OCI-LY1 (cell line): ENCODE data around the gene BRINP1.

Experiments used
- CTCF ChIP-seq: fragments of 200-600 bp; sonication (generic), shearing (Covaris generic); IDR thresholded peaks from 2 replicates; pipeline ENCODE4 v1.5.1; 2017; ENCODE audit warnings: mild to moderate bottlenecking, antibody characterized with exemption, low read length, moderate library complexity, mixed read lengths
- EZH2 ChIP-seq: fragments of 200-600 bp; sonication (generic), shearing (Covaris generic); IDR thresholded peaks from 2 replicates; pipeline ENCODE4 v1.8.0; 2017; ENCODE audit warnings: borderline replicate concordance, mixed run types, mild to moderate bottlenecking, antibody characterized with exemption, low read length, moderate library complexity, mixed read lengths

- TF ChIP-seq CTCF (no peak), EZH2 (no peak)
These were observed 134.6 kb downstream of the BRINP1 start for GRCh38 chr9:119234636-119235035.
